ENCODE measurements around the gene SULT1A1.
"Not testable (repeated sequence)": the region's sequence is repeated elsewhere in the genome, so short reads cannot be mapped to it uniquely, and the experiment has no call there.

Gene SULT1A1

DNA sequence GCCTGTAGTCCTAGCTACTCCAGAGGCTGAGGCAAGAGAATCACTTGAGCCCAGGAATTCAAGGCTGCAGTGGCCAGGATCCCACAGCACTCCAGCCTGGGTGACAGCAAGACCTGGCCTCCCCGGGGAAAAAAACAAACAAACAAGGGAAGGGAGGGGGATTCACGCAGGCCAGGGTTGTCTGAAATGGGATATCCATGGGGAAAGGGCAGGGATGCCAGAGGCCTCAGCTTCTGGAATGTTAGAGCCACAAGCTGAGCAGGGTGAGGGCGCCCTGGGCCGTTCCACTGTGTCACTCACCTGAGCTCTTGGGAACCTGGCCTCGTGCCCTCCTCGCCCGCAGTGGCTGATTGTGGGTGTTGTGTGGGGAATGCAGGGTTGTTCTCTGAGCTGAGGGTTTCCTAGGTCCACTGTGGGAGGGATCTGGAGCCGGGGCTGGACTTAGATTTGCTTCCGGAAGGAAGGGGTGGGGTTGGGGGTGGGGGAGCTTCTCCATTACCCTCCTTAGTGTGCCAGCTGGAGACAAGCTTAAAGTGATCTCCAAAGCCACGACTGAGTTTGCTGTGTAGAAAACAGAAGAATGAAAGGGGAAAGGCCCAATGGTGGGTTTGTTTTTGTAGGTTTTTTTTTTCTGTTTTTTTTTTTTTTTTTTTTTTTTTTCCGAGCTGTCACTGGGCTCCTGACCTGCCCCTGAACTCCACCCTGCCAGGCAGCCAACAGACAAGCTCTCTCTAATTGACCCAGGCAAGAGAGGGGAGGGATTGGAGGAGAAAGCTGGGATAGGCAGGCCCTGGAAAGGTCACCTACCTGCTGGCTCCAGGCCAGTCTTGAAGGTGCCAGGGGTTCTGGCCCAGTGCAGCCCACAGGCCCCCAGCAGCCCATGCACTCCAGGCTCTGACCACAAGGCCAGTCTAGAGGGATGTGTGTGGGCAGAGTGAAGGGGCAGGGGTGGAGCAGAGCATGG, at the start of gene SULT1A1:
SULT1A1 (minus strand) TSS at position 414 of the 964 bp plus-strand sequence. CDS start 1,189 bp downstream, outside the sequence.
- no peak within 1 kb of the TSS for H3K9ac ChIP-seq (ENCODE audit: low read length)
- H3K36me3 ChIP-seq (ENCODE audit: control insufficient read depth, insufficient read depth, low read length) = no peaks in the 10 kb centered on the region
- H3K27ac ChIP-seq (ENCODE audit: low read depth, low read length) = no peak within 1 kb of the TSS
- no peaks in the 10 kb centered on the region for H3K4me1 ChIP-seq (ENCODE audit: control insufficient read depth, insufficient read depth, low read length)
- H3K4me3 ChIP-seq (ENCODE audit: low read length) = peak within 1 kb of the TSS; percentile 52
- no peaks in the 10 kb centered on the region for H3K27me3 ChIP-seq (ENCODE audit: control insufficient read depth, insufficient read depth, low read length)

DNA sequence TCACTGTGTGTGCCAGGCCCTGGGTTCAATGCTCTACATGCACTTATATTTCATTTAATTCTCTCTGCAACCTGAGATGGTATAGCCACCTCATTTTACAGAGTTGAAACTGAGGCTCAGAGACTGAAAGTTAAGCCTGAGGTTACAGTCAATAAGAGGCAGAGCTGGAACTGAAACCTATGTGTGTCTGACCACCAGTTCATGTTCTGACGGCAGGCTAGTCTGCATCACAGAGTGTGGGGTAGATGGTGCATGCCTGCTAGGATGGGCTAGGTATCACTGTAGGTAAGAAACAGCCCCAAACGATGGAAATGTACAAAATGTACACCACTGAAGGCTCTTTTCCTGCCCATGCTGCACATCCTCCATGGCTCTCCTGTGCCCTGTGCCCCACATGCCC, 30.1 kb upstream of the SULT1A1 start:
- not testable (repeated sequence) for H3K27ac ChIP-seq (ENCODE audit: low read depth, low read length); H3K4me3 ChIP-seq (ENCODE audit: low read length); H3K27me3 ChIP-seq (ENCODE audit: control insufficient read depth, insufficient read depth, low read length)

GRCh38 chr16:28638359-28638758, 28.5 kb upstream of the SULT1A1 start:
- not testable (repeated sequence) for H3K4me1 ChIP-seq (ENCODE audit: control insufficient read depth, insufficient read depth, low read length); H3K9ac ChIP-seq (ENCODE audit: low read length); H3K27me3 ChIP-seq (ENCODE audit: control insufficient read depth, insufficient read depth, low read length); H3K36me3 ChIP-seq (ENCODE audit: control insufficient read depth, insufficient read depth, low read length); H3K4me3 ChIP-seq (ENCODE audit: low read length); H3K27ac ChIP-seq (ENCODE audit: low read depth, low read length)

More for the DNA sequence above, 30.1 kb upstream of the SULT1A1 start:
- H3K36me3 ChIP-seq (ENCODE audit: control insufficient read depth, insufficient read depth, low read length); H3K9ac ChIP-seq (ENCODE audit: low read length); H3K4me1 ChIP-seq (ENCODE audit: control insufficient read depth, insufficient read depth, low read length): not testable (repeated sequence)

GRCh38 chr16:28637765-28638164, 27.9 kb upstream of the SULT1A1 start, which contains the start of gene NPIPB8:
TSS of gene NPIPB8 (plus strand) at chr16:28638065. CDS start at chr16:28638361, 296 bp downstream.
- not testable (repeated sequence) for H3K27ac ChIP-seq (ENCODE audit: low read depth, low read length); H3K27me3 ChIP-seq (ENCODE audit: control insufficient read depth, insufficient read depth, low read length); H3K4me3 ChIP-seq (ENCODE audit: low read length); H3K9ac ChIP-seq (ENCODE audit: low read length); H3K4me1 ChIP-seq (ENCODE audit: control insufficient read depth, insufficient read depth, low read length); H3K36me3 ChIP-seq (ENCODE audit: control insufficient read depth, insufficient read depth, low read length)

DNA sequence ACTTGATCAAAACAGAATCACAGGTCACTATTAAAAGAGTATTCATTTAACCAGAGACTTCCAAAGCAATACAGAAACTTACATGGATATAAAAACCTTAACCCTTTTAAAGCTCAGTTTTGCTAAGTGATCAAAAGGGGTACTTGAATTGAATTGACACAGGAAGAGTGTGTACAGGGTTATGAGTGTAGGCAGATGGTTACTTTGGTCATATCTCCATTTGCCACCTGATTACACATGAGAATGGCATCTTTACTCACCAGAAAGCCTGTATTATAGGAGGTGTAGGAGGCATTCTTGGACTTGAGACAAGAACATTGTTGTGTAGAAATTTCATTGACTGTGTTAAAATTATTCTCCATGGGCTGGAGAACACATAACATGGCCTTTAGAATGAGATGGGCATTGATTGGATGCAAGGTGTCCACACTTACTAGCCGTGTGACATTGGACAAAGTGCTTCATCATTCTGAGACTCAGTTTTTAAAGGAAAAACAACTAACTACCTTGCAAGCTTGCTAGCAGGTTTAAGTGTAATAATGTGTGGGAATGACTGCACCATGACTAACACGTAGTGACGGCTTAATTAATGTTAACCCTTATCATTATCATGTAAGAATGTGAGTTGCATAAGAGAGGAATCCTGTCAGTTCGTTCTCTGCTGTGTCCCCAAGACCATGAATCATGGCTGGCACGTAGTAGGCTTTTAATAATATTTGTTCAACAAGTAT, 26.4 kb upstream of the SULT1A1 start:
- H3K36me3 ChIP-seq (ENCODE audit: control insufficient read depth, insufficient read depth, low read length) = not testable (repeated sequence)

GRCh38 chr16:28630905-28631304, 21.1 kb upstream of the SULT1A1 start:
- H3K27ac ChIP-seq (ENCODE audit: low read depth, low read length); H3K4me1 ChIP-seq (ENCODE audit: control insufficient read depth, insufficient read depth, low read length); H3K9ac ChIP-seq (ENCODE audit: low read length); H3K4me3 ChIP-seq (ENCODE audit: low read length); H3K36me3 ChIP-seq (ENCODE audit: control insufficient read depth, insufficient read depth, low read length); H3K27me3 ChIP-seq (ENCODE audit: control insufficient read depth, insufficient read depth, low read length): not testable (repeated sequence)

More for the DNA sequence above, 26.4 kb upstream of the SULT1A1 start:
- not testable (repeated sequence) for H3K9ac ChIP-seq (ENCODE audit: low read length); H3K27me3 ChIP-seq (ENCODE audit: control insufficient read depth, insufficient read depth, low read length); H3K4me1 ChIP-seq (ENCODE audit: control insufficient read depth, insufficient read depth, low read length); H3K4me3 ChIP-seq (ENCODE audit: low read length); H3K27ac ChIP-seq (ENCODE audit: low read depth, low read length)

DNA sequence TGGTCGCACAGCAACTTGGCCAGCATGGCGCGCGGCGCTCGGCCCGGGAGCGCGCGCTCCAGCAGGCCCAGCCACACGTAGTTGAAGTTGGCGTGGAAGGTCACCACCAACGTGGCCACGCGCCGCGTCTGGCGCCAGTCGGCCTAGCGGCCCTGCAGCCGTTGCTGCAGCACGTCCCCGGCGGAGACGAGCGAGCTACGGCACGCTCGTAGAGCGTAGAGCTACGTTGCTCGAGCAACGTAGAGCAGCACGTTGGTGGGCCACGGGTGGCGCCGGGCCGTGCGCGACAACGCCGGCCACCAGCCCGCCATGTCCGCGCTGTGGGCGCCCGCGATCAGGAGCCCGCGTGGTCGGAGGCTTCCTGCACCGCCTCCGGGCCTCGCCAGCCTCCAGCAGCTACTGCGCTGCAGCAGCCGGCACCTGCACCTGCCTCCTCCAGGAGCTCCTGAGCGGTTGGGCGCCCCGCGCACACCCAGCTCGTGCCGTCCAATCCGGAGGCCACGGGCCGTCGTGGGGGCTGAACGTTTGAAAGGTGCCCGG, 13.4 kb upstream of the SULT1A1 start:
- Histone ChIP-seq H3K36me3 (ENCODE audit: control insufficient read depth, insufficient read depth, low read length) (no peaks in the 10 kb centered on the region), H3K9ac (ENCODE audit: low read length) (peak overlapping the region; percentile 21), H3K27me3 (ENCODE audit: control insufficient read depth, insufficient read depth, low read length) (no peaks in the 10 kb centered on the region), H3K4me1 (ENCODE audit: control insufficient read depth, insufficient read depth, low read length) (no peaks in the 10 kb centered on the region), H3K27ac (ENCODE audit: low read depth, low read length) (no peak overlapping the region), H3K4me3 (ENCODE audit: low read length) (peak overlapping the region; percentile 71)

DNA sequence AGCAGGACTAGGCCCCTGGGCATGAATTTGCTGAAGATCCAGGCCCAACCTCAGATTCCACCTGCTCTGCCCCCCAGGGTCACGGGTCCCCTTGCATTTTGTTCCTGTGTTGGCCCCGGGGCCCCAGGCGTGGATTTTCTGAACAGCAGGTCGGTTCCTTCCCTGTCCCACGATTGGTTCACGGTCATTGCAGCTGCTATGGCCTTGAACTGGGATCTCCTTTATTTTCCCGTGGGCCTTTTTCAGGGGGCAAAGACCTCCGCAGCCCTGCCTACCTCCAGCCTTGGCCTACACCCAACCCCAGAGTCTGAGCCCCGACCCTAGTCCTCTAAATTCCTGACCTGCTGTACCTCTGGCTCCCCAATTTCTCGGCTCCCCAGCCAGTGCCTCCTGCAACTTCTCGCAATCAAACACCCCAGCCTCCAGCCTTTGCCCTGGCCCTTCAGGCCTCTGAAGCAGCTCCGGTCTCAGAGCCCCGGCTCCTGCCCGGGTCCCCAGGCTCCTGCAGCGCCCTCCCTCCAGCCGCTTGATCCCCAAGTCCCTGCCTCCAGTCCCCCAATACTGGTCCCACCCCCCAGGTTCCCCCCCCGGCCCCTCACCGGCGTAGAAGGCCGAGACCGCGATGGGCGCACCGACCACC, 12.8 kb upstream of the SULT1A1 start:
- not testable (repeated sequence) for H3K27me3 ChIP-seq (ENCODE audit: control insufficient read depth, insufficient read depth, low read length); H3K9ac ChIP-seq (ENCODE audit: low read length); H3K27ac ChIP-seq (ENCODE audit: low read depth, low read length); H3K4me1 ChIP-seq (ENCODE audit: control insufficient read depth, insufficient read depth, low read length); H3K36me3 ChIP-seq (ENCODE audit: control insufficient read depth, insufficient read depth, low read length)
- H3K4me3 ChIP-seq (ENCODE audit: low read length) = peak overlapping the region; percentile 71

- Histone ChIP-seq H3K4me1 (ENCODE audit: control insufficient read depth, insufficient read depth, low read length) (no peaks in the 10 kb centered on the region), H3K36me3 (ENCODE audit: control insufficient read depth, insufficient read depth, low read length) (no peaks in the 10 kb centered on the region), H3K27ac (ENCODE audit: low read depth, low read length) (no peak overlapping the region), H3K4me3 (ENCODE audit: low read length) (no peak overlapping the region), H3K9ac (ENCODE audit: low read length) (no peak overlapping the region), H3K27me3 (ENCODE audit: control insufficient read depth, insufficient read depth, low read length) (no peaks in the 10 kb centered on the region)
Observed at GRCh38 chr16:28621481-28622155, 11.8 kb upstream of the SULT1A1 start.

GRCh38 chr16:28620316-28620715, 10.5 kb upstream of the SULT1A1 start:
- not testable (repeated sequence) for H3K9ac ChIP-seq (ENCODE audit: low read length); H3K27me3 ChIP-seq (ENCODE audit: control insufficient read depth, insufficient read depth, low read length); H3K4me3 ChIP-seq (ENCODE audit: low read length); H3K27ac ChIP-seq (ENCODE audit: low read depth, low read length); H3K4me1 ChIP-seq (ENCODE audit: control insufficient read depth, insufficient read depth, low read length); H3K36me3 ChIP-seq (ENCODE audit: control insufficient read depth, insufficient read depth, low read length)

- Histone ChIP-seq H3K9ac (ENCODE audit: low read length) (no peak overlapping the region), H3K27me3 (ENCODE audit: control insufficient read depth, insufficient read depth, low read length) (no peaks in the 10 kb centered on the region), H3K27ac (ENCODE audit: low read depth, low read length) (no peak overlapping the region), H3K36me3 (ENCODE audit: control insufficient read depth, insufficient read depth, low read length) (no peaks in the 10 kb centered on the region), H3K4me3 (ENCODE audit: low read length) (no peak overlapping the region), H3K4me1 (ENCODE audit: control insufficient read depth, insufficient read depth, low read length) (no peaks in the 10 kb centered on the region)
Observed at GRCh38 chr16:28617874-28618273, 8.0 kb upstream of the SULT1A1 start.

DNA sequence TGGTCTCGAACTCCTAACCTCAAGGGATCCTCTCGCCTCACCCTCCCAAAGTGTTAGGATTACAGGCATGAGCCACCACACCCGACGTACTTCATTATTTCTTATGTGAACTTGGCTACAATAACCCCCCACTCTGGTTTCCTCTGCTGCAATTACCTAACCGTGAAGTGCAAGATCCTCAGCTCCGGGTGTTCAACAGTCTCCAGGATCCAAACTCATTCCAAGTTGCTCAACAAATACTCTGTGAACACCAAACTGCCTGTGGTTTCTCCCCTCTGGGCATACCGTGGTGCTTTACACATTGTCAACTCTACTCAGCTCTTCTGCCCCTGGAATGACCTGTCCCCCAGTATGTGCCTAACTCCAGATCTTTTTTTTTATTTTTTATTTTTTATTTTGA, 6.8 kb upstream of the SULT1A1 start:
- no peaks in the 10 kb centered on the region for H3K4me1 ChIP-seq (ENCODE audit: control insufficient read depth, insufficient read depth, low read length)
- no peaks in the 10 kb centered on the region for H3K36me3 ChIP-seq (ENCODE audit: control insufficient read depth, insufficient read depth, low read length)
- H3K9ac ChIP-seq (ENCODE audit: low read length) = no peak overlapping the region
- no peaks in the 10 kb centered on the region for H3K27me3 ChIP-seq (ENCODE audit: control insufficient read depth, insufficient read depth, low read length)
- no peak overlapping the region for H3K27ac ChIP-seq (ENCODE audit: low read depth, low read length)
- H3K4me3 ChIP-seq (ENCODE audit: low read length) = no peak overlapping the region

Data from rectal smooth muscle tissue (tissue), 1 donor.